ENCODE results near the gene SCFD2. TPM values are rescaled to one million over a fixed set of nuclear protein-coding genes. Genes with fewer than 3 reads are reported as not detected.
"Not testable (repeated sequence)": the region's sequence is repeated elsewhere in the genome, so short reads cannot be mapped to it uniquely, and the experiment has no call there.

Gene SCFD2
- total and polyA plus RNA-seq, 8 donors, result 4.0 to 13.5 (median 8.9) TPM

DNA sequence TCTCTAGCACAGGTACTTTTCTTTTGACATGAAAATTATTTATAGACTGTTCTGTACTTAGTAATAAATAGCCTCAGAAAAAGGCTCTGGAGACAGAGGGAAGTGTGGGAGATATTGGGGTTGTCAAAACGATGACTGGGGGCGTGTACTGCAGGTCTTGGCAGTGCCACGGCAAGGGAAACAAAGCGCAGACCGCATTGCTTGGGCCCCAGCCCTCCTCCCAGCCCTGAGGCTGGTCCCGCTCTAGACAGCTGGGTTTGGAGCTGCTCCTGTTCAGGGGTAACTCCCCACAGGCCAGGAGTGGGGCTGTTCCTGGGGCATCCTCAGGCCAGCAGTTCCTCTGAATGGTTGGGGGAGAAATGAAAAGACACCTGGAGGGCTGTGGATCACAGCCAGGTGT lies 372.1 kb downstream of the SCFD2 start:
- 43 to 56% methylated on average over 6 of the region's 6 CpGs for WGBS, 2 donors
- Histone ChIP-seq H3K27me3 (no peaks in the 10 kb centered on the region), H3K4me1 (peaks cover 23 to 53% (median 37%) of the 10 kb centered on the region in 3 donors), H3K9me3 (no peaks in the 10 kb centered on the region), H3K36me3 (no peaks in the 10 kb centered on the region), H3K4me3 (no peak overlapping the region), H3K27ac (no peak overlapping the region)
- peak in 1 of 6 donors; percentile 28 for DNase-seq
- intact Hi-C loops (cut with DNase I), result no loop called here
- TF ChIP-seq, protein P1, sequence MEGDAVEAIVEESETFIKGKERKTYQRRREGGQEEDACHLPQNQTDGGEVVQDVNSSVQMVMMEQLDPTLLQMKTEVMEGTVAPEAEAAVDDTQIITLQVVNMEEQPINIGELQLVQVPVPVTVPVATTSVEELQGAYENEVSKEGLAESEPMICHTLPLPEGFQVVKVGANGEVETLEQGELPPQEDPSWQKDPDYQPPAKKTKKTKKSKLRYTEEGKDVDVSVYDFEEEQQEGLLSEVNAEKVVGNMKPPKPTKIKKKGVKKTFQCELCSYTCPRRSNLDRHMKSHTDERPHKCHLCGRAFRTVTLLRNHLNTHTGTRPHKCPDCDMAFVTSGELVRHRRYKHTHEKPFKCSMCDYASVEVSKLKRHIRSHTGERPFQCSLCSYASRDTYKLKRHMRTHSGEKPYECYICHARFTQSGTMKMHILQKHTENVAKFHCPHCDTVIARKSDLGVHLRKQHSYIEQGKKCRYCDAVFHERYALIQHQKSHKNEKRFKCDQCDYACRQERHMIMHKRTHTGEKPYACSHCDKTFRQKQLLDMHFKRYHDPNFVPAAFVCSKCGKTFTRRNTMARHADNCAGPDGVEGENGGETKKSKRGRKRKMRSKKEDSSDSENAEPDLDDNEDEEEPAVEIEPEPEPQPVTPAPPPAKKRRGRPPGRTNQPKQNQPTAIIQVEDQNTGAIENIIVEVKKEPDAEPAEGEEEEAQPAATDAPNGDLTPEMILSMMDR (IDR thresholded peaks at IDR 0.05), result no peak
- FAIRE-seq, result no peak
- ATAC-seq, result no peak

DNA sequence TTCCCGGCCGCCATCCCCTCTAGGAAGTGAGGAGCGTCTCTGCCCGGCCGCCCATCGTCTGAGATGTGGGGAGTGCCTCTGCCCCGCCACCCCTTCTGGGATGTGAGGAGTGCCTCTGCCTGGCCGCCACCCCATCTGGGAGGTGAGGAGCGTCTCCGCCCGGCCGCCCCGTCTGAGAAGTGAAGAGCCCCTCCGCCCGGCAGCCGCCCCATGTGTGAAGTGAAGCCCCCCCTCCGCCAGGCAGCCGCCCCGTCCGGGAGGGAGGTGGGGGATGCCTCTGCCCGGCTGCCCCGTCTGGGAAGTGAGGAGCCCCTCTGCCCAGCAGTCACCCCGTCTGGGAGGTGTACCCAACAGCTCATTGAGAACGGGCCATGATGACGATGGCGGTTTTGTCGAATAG lies 373.3 kb downstream of the SCFD2 start:
- H3K27me3 ChIP-seq; intact Hi-C loops (cut with DNase I); FAIRE-seq; H3K36me3 ChIP-seq; H3K27ac ChIP-seq; ATAC-seq; H3K9me3 ChIP-seq; H3K4me3 ChIP-seq: not testable (repeated sequence)
- 95% methylated on average over 20 to 27 of the region's 27 CpGs for WGBS, 2 donors
- peaks cover 20 to 42% (median 32%) of the 10 kb centered on the region in 3 donors for H3K4me1 ChIP-seq
- peak in 1 of 6 donors; percentile 58 for DNase-seq

DNA sequence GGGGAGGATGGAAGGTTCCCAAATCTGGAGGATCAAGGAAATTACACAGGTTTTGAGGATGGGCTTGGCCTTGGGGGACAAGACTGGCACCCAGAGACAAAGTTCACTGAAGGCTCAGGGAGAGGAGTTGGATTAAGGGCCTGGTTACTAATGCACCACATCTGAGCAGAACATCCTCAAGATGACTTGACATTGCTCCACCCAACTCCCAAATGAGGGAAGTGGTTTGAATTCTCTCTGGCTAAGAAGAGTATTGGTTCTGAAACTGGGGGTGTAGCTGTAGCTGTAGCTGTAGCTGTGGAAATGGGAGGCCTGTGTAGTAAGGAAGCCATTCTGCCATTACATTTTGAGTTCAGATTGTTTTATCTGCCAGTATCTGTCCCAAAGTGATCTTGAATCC lies 374.4 kb downstream of the SCFD2 start:
- H3K36me3 ChIP-seq, result no peaks in the 10 kb centered on the region
- ATAC-seq (no peak), DNase-seq (no peak), FAIRE-seq (no peak)
- no peak overlapping the region for H3K27ac ChIP-seq
- intact Hi-C loops (cut with DNase I), result no loop called here
- H3K27me3 ChIP-seq, result no peaks in the 10 kb centered on the region
- H3K9me3 ChIP-seq, result no peaks in the 10 kb centered on the region
- TF ChIP-seq, protein P1 (IDR thresholded peaks at IDR 0.05), result no peak
- H3K4me1 ChIP-seq, result peaks cover 10 to 32% (median 21%) of the 10 kb centered on the region in 3 donors
- H3K4me3 ChIP-seq, result no peak overlapping the region

DNA sequence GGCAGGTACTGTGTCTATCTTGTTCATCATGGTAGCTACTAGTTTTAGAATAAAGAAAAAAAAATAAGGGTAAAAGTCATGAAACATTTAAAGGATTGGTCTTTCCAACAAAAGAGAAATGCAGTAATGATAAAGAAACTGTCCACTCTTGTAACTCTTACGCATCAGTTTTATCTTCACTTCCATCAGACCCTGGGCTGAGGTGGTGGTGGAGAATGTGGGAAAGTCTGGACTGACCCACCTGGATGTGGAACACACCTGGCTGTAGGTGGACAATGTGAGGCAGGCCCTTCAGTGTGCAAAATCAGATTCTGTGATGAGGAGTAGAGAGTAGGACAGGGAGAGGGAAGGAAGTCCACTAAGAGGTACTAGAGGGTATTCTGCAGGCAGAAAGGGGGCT lies 375.2 kb downstream of the SCFD2 start:
- TF ChIP-seq, protein P1 (IDR thresholded peaks at IDR 0.05), result no peak
- Histone ChIP-seq H3K4me3 (no peak overlapping the region), H3K9me3 (no peaks in the 10 kb centered on the region), H3K27me3 (no peaks in the 10 kb centered on the region), H3K4me1 (peaks cover 3 to 25% (median 13%) of the 10 kb centered on the region in 3 donors), H3K36me3 (no peaks in the 10 kb centered on the region), H3K27ac (no peak overlapping the region)
- intact Hi-C loops (cut with DNase I), result no loop called here
- ATAC-seq (no peak), DNase-seq (no peak), FAIRE-seq (no peak)
- WGBS, 2 donors, result 93 to 95% methylated on average over 1 of the region's 1 CpG

DNA sequence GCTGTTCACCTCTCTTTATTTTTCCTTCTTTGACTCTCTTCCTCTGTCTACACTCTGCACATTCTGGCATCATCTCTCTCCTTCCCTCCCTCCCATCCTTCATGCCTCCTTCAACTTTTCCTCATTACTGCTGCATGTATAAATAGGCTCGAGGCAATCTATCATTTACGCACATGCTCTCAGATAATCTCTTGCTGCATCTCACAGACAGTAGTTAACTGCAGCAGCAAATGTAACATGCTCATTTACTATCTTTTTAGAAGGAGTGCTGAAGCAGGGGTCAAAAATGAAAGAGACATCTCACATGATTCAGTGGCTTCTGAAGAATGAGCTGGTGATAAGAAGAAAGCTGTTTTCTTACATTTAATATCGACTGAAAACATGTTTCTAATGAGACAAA lies 376.0 kb downstream of the SCFD2 start:
- Histone ChIP-seq H3K4me1 (peaks cover 0 to 16% (median 7%) of the 10 kb centered on the region in 3 donors), H3K9me3 (no peaks in the 10 kb centered on the region), H3K36me3 (no peaks in the 10 kb centered on the region), H3K27me3 (no peaks in the 10 kb centered on the region), H3K4me3 (no peak overlapping the region), H3K27ac (no peak overlapping the region)
- DNase-seq (no peak), FAIRE-seq (no peak), ATAC-seq (no peak)
- intact Hi-C loops (cut with DNase I), result loop anchor here in 1 of 3 donors (10.0 kb wide), 2 partner anchors 435 to 615 kb away; no protein-coding TSS in a partner anchor
- 61 to 63% methylated on average over 3 of the region's 3 CpGs for WGBS, 2 donors
- TF ChIP-seq, protein P1 (IDR thresholded peaks at IDR 0.05), result no peak
